Subcutaneous adipose tissue (tissue), 4 donors: ENCODE measurements around the gene CSAD. TPM values are rescaled to one million over a fixed set of nuclear protein-coding genes. Genes with fewer than 3 reads are reported as not detected.

Source experiments
- total RNA-seq, 4 donors: library from RNA; depleted of rRNA; stranded (reverse); fragments of >200 nt; gene quantifications; one replicate each; pipeline ENCODE4 v1.1.0, GENCODE V29; 2016
- TF ChIP-seq, protein P1 (sequence below): fragments of 450-650 bp; IDR thresholded peaks from one replicate; pipeline ENCODE4 v1.5.1; 2016; ENCODE audit warnings: low read depth, mild to moderate bottlenecking, control low read depth, antibody characterized with exemption, moderate library complexity

Gene CSAD
- total RNA-seq, 4 donors from 2014 or later, result 63.7 to 215 (median 101) TPM

DNA sequence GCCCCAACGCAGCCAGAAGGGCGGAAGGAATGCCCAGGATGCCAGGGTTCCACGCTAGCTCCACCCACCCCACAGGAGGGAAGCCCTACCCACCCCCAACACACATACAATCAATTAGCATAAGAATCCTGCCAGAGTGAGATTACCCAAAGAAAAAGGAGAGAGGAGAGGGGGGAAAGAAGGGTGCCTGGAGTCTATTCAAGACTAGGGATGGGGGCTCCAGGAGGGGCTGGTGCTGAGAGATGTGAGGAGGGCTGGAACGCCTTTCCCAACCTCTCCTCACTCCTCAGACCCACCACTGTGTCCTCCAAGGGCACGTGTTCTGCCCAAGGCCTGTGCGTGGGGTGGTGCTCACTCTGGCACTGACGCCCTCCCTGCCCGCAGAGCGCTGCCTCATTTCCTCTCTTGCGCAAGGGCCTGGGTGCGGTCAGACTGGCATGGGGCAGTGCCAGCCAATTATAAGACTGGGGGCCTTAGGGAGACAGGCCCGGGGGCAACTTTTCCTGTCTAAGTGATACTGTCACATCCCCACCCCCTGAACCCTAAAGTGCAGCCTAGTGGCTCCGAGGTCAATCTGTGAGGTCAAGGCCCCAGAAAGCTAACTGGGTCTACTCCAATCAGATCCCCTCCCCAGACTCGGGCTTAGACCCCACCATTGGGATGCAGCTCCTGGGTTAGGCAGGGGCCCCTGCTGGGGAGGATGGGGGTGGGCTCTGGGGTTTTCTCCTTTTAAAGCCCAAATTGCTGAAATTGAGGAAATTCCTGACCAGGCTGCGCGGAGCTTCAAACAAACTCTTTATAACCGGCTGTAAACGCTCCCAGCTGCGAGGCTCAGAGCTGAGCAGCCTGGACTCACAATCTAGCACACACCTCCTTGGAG is 36.6 kb upstream of the CSAD start:
- TF ChIP-seq, protein P1, sequence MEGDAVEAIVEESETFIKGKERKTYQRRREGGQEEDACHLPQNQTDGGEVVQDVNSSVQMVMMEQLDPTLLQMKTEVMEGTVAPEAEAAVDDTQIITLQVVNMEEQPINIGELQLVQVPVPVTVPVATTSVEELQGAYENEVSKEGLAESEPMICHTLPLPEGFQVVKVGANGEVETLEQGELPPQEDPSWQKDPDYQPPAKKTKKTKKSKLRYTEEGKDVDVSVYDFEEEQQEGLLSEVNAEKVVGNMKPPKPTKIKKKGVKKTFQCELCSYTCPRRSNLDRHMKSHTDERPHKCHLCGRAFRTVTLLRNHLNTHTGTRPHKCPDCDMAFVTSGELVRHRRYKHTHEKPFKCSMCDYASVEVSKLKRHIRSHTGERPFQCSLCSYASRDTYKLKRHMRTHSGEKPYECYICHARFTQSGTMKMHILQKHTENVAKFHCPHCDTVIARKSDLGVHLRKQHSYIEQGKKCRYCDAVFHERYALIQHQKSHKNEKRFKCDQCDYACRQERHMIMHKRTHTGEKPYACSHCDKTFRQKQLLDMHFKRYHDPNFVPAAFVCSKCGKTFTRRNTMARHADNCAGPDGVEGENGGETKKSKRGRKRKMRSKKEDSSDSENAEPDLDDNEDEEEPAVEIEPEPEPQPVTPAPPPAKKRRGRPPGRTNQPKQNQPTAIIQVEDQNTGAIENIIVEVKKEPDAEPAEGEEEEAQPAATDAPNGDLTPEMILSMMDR, result no peak

DNA sequence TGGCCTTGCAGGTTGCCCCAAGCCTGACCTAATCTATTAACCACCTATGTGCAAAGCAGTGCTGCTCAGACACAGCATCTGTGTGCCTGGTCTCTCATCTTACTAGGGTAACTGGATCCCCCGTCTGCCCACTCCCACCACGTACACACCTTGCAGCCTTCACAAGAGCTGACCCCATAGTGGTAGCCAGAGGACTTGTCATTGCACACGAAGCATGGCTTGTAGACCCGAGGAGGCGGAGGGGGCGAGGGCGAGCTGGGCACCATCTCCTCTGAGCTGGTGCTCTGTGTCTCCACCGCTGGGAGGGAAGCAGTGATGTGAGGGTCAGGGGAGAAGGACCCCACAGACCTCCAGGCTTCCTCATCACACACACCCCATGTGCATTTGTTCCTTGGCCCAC is 34.8 kb upstream of the CSAD start:
- TF ChIP-seq, protein P1, result no peak

DNA sequence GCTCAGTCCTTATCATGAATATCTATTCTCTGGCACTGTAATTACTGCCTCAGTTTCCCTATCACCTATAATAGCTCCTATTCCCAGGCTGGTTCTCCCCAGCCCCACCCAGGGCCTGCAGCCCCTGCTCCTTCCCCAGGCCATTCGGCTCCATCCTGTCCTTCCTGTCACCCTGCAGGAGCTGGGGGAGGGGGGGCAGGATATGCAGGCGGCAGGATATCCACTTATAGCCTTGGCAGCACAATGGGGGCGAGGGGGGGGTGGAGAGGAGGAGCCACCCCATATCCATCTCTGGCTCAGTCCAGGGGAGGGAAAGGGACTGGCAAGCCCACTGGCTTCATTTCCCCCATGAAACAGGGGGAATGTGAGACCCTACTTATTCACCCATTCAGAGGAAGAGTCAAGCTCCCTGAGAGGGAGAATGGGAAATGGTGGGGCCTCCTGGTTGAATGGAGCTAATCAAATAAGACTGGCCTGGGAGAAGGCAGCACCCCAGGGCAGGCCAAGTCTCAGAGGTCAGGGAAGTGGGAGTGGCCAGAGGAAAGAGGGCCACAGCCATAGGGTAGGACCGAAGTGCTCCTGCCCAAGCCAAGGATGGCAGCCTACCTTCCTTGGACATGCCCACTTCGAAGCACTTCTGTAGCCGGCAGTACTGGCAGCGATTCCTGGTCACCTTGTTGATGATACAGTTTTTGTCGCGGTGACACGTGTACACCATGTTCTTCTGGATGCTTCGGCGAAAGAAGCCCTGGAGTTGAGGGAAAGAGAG is 34.1 kb upstream of the CSAD start:
- TF ChIP-seq, protein P1, result no peak

DNA sequence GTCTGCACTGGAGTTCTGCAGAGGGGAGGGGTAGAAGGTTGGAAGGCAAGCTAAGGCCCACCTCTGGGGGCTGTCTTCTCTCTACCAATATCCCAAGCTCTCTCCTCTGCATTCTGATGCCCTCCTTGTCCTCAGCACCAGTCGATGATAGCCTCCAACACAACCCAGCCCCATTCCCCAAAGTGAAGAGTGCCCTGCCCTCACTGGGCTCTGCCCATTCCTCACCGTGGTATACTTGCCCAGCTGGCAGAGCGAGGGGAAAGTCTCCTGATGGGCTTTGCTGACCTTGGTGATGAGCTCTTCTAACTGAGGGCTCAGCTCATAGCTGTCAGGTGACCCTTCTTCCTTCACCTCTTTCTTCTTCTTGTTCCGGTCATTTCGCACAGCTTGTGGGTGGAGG is 33.5 kb upstream of the CSAD start:
- TF ChIP-seq, protein P1, result no peak

DNA sequence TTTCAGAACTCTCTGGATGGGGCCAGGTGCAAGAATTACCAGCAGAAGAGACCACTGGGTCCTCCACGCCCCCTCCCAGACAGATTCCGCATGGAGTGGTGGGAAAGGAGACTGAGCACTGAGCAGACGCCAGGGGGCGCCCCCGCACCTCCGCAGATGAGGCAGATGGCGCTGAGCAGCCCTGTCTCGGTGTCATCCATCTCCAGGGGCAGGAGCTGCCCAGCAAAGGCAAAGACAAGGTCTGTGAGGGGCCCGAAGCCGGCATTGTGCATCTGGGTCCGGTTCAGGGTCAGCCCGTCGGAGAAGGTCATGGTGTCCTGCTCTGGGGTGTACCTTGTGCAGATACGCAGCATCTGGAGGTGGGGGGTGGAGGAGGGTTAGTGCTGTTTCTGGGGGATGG is 32.6 kb upstream of the CSAD start:
- TF ChIP-seq, protein P1, result no peak

DNA sequence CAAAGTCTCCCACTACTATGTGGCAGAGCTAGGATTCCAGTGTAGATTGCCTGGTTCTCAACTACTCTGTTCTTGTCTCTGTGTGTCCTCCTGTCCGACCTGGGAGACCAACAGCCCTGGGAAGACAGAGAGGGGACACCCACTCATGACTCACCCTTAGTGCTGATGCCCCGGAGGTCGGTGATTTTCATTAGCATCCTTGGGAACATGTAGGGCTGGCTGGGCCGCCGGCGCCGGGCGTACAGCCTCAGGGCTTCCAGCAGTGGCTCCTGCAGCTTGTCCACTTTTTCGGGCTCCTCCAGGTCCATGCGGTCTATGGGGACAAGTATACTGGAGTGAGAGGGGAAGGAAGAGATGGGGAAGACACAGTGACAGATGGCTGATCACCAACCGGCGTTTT is 32.2 kb upstream of the CSAD start:
- TF ChIP-seq, protein P1, result no peak
